GM12878 (cell line): ENCODE results near the gene IRF8. TPM values are rescaled to one million over a fixed set of nuclear protein-coding genes. Genes with fewer than 3 reads are reported as not detected.

Experiments used
- ATAC-seq: fragments of 200-7000 bp; cut with Tn5 transposase; 3 replicates; pipeline ENCODE4 v1.9.1; 2020; ENCODE audit warnings: mild to moderate bottlenecking, moderate library complexity
- Bru-seq: library from RNA; stranded (reverse); fragments of 400-500 nt; gene quantifications from one replicate; lab custom pipeline; 2021; lab: Mats Ljungman, UMichigan
- BruChase-seq, 2 experiments: library from RNA; stranded (reverse); fragments of 400-500 nt; gene quantifications; one replicate each; lab custom pipeline; 2021; lab: Mats Ljungman, UMichigan
- BruUV-seq: library from RNA; stranded (reverse); fragments of 400-500 nt; replicated peaks from 2 replicates; lab custom pipeline; 2021; lab: Mats Ljungman, UMichigan
- CTCF ChIA-PET: fragments of 300-600 bp; sonication (Branson Sonifier 250); formaldehyde crosslinking; extraction: SDS; loops from one replicate; lab custom pipeline; 2021; ENCODE audit warnings: inconsistent platforms; lab: Yijun Ruan, JAX
- POLR2A ChIA-PET: fragments of 350-600 bp; formaldehyde crosslinking; extraction: SDS; loops from one replicate; lab custom pipeline; 2021; ENCODE audit warnings: inconsistent platforms; lab: Charles Lee
- RAD21 ChIA-PET: fragments of 300-600 bp; sonication (Branson Sonifier 250); formaldehyde crosslinking; loops from one replicate; lab custom pipeline; 2023; ENCODE audit warnings: antibody characterized with exemption; ENCODE audit not compliant: unreplicated experiment; lab: Charles Lee
- SMC1A ChIA-PET: fragments of 300-600 bp; sonication (Branson Sonifier 250); formaldehyde crosslinking; loops from one replicate; lab custom pipeline; 2023; ENCODE audit not compliant: unreplicated experiment, uncharacterized antibody; lab: Charles Lee
- DNase-seq: peaks from one replicate; pipeline ENCODE4 v3.0.0-alpha.2; 2011; ENCODE audit warnings: low read depth, low spot score
- FAIRE-seq: peaks from 3 replicates; lab custom pipeline; 2011; peaks lifted over from hg19 to GRCh38; lab: Jason Lieb, UNC
- H2AFZ ChIP-seq: 2 replicates; pipeline ENCODE4 v1.6.0; 2011; ENCODE audit warnings: low read depth, low read length, control low read depth; ENCODE audit not compliant: control insufficient read depth
- H3K27ac ChIP-seq: 2 replicates; pipeline ENCODE4 v1.5.1; 2011; ENCODE audit warnings: control low read depth; ENCODE audit not compliant: control insufficient read depth, insufficient read depth
- H3K27me3 ChIP-seq, 2 experiments: replicated peaks in 1 of 2; 2 replicates each; pipeline versions ENCODE4 v1.6.0 to v1.6.1; 2011; ENCODE audit warnings: low read length in 1 of 2; ENCODE audit not compliant: control insufficient read depth in 2 of 2, insufficient read depth in 2 of 2
- H3K36me3 ChIP-seq, 2 experiments: 2 replicates each; pipeline ENCODE4 v1.5.1; 2011; ENCODE audit warnings: low read length in 1 of 2; ENCODE audit not compliant: control insufficient read depth in 2 of 2, insufficient read depth in 2 of 2
- H3K4me1 ChIP-seq: 2 replicates; pipeline ENCODE4 v1.6.1; 2011; ENCODE audit warnings: mild to moderate bottlenecking, low read length, moderate library complexity, mixed read lengths; ENCODE audit not compliant: control insufficient read depth, insufficient read depth
- H3K4me2 ChIP-seq: 2 replicates; pipeline ENCODE4 v1.6.0; 2011; ENCODE audit warnings: control low read depth; ENCODE audit not compliant: control insufficient read depth, insufficient read depth
- H3K4me3 ChIP-seq: fragments of 200-600 bp; sonication (generic); 2 replicates; pipeline ENCODE4 v1.5.1; 2016
- H3K79me2 ChIP-seq: 2 replicates; pipeline ENCODE4 v1.6.0; 2011; ENCODE audit warnings: low read length; ENCODE audit not compliant: control insufficient read depth, insufficient read depth
- H3K9ac ChIP-seq: 2 replicates; pipeline ENCODE4 v1.8.0; 2011; ENCODE audit warnings: low read length, control low read depth, mixed read lengths; ENCODE audit not compliant: control insufficient read depth, insufficient read depth
- H3K9me3 ChIP-seq: replicated peaks from 3 replicates; pipeline ENCODE4 v1.5.1; 2011; ENCODE audit warnings: mild to moderate bottlenecking, low read length; ENCODE audit not compliant: control insufficient read depth, insufficient read depth
- H4K20me1 ChIP-seq: 2 replicates; pipeline ENCODE4 v1.6.0; 2011; ENCODE audit not compliant: control insufficient read depth, insufficient read depth
- DPF2 ChIP-seq: fragments of 450-650 bp; IDR thresholded peaks from 2 replicates; pipeline ENCODE4 v1.6.1; 2017; ENCODE audit warnings: mild to moderate bottlenecking
- JUNB ChIP-seq: IDR thresholded peaks from 2 replicates; pipeline ENCODE4 v1.6.1; 2016; ENCODE audit warnings: antibody characterized with exemption, mild to moderate bottlenecking
- KDM1A ChIP-seq: fragments of 200-600 bp; sonication (generic); IDR thresholded peaks from 2 replicates; pipeline ENCODE4 v1.6.1; 2016; ENCODE audit warnings: borderline replicate concordance
- NFXL1 ChIP-seq: fragments of 450-650 bp; IDR thresholded peaks from 2 replicates; pipeline ENCODE4 v1.6.1; 2017; ENCODE audit warnings: antibody characterized with exemption, mild to moderate bottlenecking, borderline replicate concordance
- SMAD5 ChIP-seq: IDR thresholded peaks from 2 replicates; pipeline ENCODE4 v1.6.1; 2016; ENCODE audit warnings: antibody characterized with exemption, low read depth
- ZBTB4 ChIP-seq: fragments of 450-650 bp; formaldehyde crosslinking; IDR thresholded peaks from 2 replicates; pipeline ENCODE4 v1.4.0; 2022; ENCODE audit warnings: mild to moderate bottlenecking, moderate library complexity
- WGBS: methylation state at CpG from one replicate; pipeline ENCODE4 v1.1.6; 2016; ENCODE audit warnings: low lambda C conversion rate; ENCODE audit not compliant: insufficient replicate concordance, insufficient coverage; ENCODE audit errors: missing lambda C conversion rate; 5-methylcytosine and 5-hydroxymethylcytosine counted together
- in situ Hi-C: fragments of 300-500 bp; cut with MboI; formaldehyde crosslinking; loops from 9 replicates; pipeline ENCODE4 v1.14.3; 2018; ENCODE audit warnings: mixed read lengths
- intact Hi-C: fragments of 100-400 bp; cut with micrococcal nuclease; formaldehyde crosslinking; loops from one replicate; pipeline ENCODE4 v1.14.2; 2022; ENCODE audit not compliant: unreplicated experiment
- long read RNA-seq, 2 experiments: library from polyadenylated mRNA; unstranded; transcript quantifications; one replicate each; pipeline ENCODE4 v2.0.0, GENCODE V29; 2019 to 2020
- polyA minus RNA-seq, 3 experiments: library from RNA; depleted of rRNA, polyadenylated mRNA; stranded (reverse); fragments of >200 nt; gene quantifications; 2 replicates each; pipeline ENCODE4 v1.2.3, GENCODE V29; 2011
- polyA plus RNA-seq, 11 experiments: library from polyadenylated mRNA; depleted of rRNA in 4 of 11; unstranded in 6 of 11; stranded (reverse) in 5 of 11; fragments of >200 nt; fragmentation: Nextera tagmentation in 4 of 11; fragmentation: Illumina TruSeq in 1 of 11; extraction: Ambion mirVana in 4 of 11; extraction: Trizol in 1 of 11; gene quantifications; 1 replicate in 1 of 11; 2 replicates in 10 of 11; pipeline versions ENCODE4 v1.2.1 to v1.2.3, GENCODE V29; 2011 to 2016; ENCODE audit warnings: inconsistent platforms in 2 of 11, missing spikeins in 2 of 11, low read depth in 1 of 11
- total RNA-seq, 4 experiments: library from RNA; depleted of rRNA in 3 of 4; stranded (reverse); fragments of >200 nt in 3 of 4; fragmentation: Illumina TruSeq in 1 of 4; extraction: Trizol in 1 of 4; gene quantifications; 2 replicates each; pipeline versions ENCODE4 v1.2.1 to v1.2.3, GENCODE V29; 2013 to 2021

The IRF8 gene, protein sequence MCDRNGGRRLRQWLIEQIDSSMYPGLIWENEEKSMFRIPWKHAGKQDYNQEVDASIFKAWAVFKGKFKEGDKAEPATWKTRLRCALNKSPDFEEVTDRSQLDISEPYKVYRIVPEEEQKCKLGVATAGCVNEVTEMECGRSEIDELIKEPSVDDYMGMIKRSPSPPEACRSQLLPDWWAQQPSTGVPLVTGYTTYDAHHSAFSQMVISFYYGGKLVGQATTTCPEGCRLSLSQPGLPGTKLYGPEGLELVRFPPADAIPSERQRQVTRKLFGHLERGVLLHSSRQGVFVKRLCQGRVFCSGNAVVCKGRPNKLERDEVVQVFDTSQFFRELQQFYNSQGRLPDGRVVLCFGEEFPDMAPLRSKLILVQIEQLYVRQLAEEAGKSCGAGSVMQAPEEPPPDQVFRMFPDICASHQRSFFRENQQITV
- total RNA-seq (2013; cell fraction: nucleolus; rRNA removed), result 220 and 236 TPM in 2 replicates
- total RNA-seq (2014; rRNA removed), result 229 and 237 TPM in 2 replicates
- total RNA-seq (2014; rRNA removed; fragmentation: Illumina TruSeq; extraction: Trizol), result 164 and 167 TPM in 2 replicates
- total RNA-seq (2021), result 181 and 191 TPM in 2 replicates
- 62.7 TPM for polyA plus RNA-seq (2011; ENCODE audit: low read depth)
- 220 and 328 TPM in 2 replicates for polyA plus RNA-seq (2011; rRNA removed)
- polyA plus RNA-seq (2011; cell fraction: cytosol; rRNA removed), result 175 and 263 TPM in 2 replicates
- polyA plus RNA-seq (2011; cell fraction: nucleus; rRNA removed), result 312 and 314 TPM in 2 replicates
- polyA plus RNA-seq (2012), result 116 and 131 TPM in 2 replicates
- 181 and 269 TPM in 2 replicates for polyA plus RNA-seq (2014; fragmentation: Illumina TruSeq; extraction: Trizol)
- 10 to 100 TPM; 17.1 to 34.5 TPM for polyA plus RNA-seq (2014; fragmentation: Nextera tagmentation; extraction: Ambion mirVana)
- polyA plus RNA-seq (2014; rRNA removed), result 179 and 194 TPM in 2 replicates
- 100 to 1,000 TPM; 104 to 121 TPM for polyA plus RNA-seq (2016; fragmentation: Nextera tagmentation; extraction: Ambion mirVana)
- 201 and 208 TPM in 2 replicates for polyA minus RNA-seq (2011; rRNA and poly(A)+ RNA removed)
- 109 and 123 TPM in 2 replicates for polyA minus RNA-seq (2011; cell fraction: cytosol; rRNA and poly(A)+ RNA removed)
- 155 and 194 TPM in 2 replicates for polyA minus RNA-seq (2011; cell fraction: nucleus; rRNA and poly(A)+ RNA removed)
- percentile 98 among the genes with signal in this experiment for Bru-seq, nascent RNA
- percentile 97 among the genes with signal in this experiment for BruChase-seq, experiment 1, labeled RNA remaining after a 6-hour chase
- BruChase-seq, experiment 2, labeled RNA remaining after a 2-hour chase, result percentile 97 among the genes with signal in this experiment
- long read RNA-seq, experiment 1, transcript IRF8-201 (9 exons, 3,030 nt), result major isoform, 106 of 142 reads
- long read RNA-seq, experiment 1, partial matches to known transcripts, result 22 of 142 reads
- long read RNA-seq, experiment 1, other reads (novel, unspliced or antisense), result 14 of 142 reads
- long read RNA-seq, experiment 2, transcript IRF8-201 (9 exons, 3,030 nt), result major isoform, 309 of 466 reads
- long read RNA-seq, experiment 2, partial matches to known transcripts, result 87 of 466 reads
- long read RNA-seq, experiment 2, other reads (novel, unspliced or antisense), result 69 of 466 reads

DNA sequence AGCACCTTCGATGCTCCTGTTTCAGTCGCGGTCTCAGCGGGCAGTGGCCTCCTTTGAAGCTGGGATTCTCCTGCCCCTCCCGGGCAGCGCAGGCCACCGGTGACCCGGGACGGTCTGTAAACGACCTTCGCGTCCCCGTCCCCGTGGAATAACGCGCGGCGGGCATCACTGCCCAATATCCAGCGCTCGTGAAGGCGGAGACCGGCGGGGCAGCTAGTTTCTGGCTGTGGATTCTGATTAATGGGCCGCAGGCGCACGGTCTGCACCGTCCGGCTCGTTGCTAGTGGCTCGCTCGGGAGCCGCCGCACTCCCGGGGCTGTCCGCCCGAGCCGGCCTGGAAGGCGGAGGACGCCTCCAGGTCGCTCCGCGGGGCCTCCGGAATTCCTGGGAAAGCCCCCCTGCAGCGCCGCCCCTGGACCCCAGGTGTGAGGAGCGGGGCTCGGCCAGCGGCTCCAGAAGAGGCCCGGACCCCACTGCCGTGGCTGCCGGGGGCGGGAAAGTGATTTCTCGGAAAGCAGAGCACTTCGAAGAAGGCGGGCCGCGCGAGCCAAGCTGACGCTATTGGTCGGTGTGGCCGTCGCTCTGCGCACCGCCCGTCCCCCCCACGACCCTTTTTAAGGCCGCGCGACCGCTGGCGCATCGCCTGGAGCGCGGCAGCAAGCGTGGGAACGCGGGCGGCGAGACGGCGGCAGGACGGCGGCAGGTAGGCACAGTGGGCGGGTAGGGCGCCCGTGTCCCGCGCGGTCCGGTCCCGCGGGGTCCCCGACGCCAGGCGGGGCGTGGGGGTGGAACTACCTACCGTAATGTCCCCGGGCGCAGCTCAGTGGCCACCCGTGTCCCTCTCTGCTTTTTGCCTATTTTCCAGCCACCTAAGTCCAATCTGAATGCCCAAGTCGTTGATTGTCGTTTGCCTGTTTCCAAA lies at the start of gene IRF8:
IRF8 (plus strand) TSS at position 642 of the 922 bp plus-strand sequence. CDS start 3,854 bp downstream, outside the sequence.
- Histone ChIP-seq H3K36me3 (peaks cover 0 to 10% of the 10 kb centered on the region in 2 experiments; a peak in 3 of 4 replicates), H3K9me3 (no peaks in the 10 kb centered on the region), H3K4me3 (peak within 1 kb of the TSS; percentile 99), H2AFZ (peak within 1 kb of the TSS; percentile 70; the same call in 1 of the 2 replicates), H4K20me1 (no peaks in the 10 kb centered on the region), H3K4me1 (peaks cover 7% of the 10 kb centered on the region), H3K27ac (peak within 1 kb of the TSS; percentile 89), H3K27me3 (no peaks in the 10 kb centered on the region), H3K79me2 (peaks cover 58% of the 10 kb centered on the region), H3K9ac (peak within 1 kb of the TSS; percentile 86), H3K4me2 (peak within 1 kb of the TSS; percentile 98)
- intact Hi-C loops (no loop called here), in situ Hi-C loops (no loop called here)
- WGBS, result under 1% methylated on average over 87 of the region's 102 CpGs
- ChIA-PET RAD21 (interaction anchor here (0.8 to 16.0 kb wide), 15 partner anchors 10 to 114 kb away, joined by 3 to 211 read pairs (median 5); no protein-coding TSS in a partner anchor), POLR2A (interaction anchor here (0.6 to 2.9 kb wide), 20 partner anchors 10 to 429 kb away, joined by 3 to 19 read pairs (median 4); no protein-coding TSS in a partner anchor), CTCF (interaction anchor here (1.0 to 14.0 kb wide), 12 partner anchors 11 to 117 kb away, joined by 3 to 295 read pairs (median 4); no protein-coding TSS in a partner anchor), SMC1A (interaction anchor here (0.6 to 14.8 kb wide), 23 partner anchors 8 to 117 kb away, joined by 3 to 289 read pairs (median 5); no protein-coding TSS in a partner anchor)
- BruUV-seq, result no TSS peak
- peak; percentile 77 for ATAC-seq
- FAIRE-seq, result no peak
- peak; percentile 59 for DNase-seq
- TF ChIP-seq KDM1A, result no peak
- no peak for TF ChIP-seq ZBTB4 (CRISPR knock-in tag)
- TF ChIP-seq NFXL1, result no peak
- TF ChIP-seq JUNB, result no peak
- TF ChIP-seq DPF2, result peak; percentile 99
- TF ChIP-seq SMAD5, result peak; percentile 93
